Lower leg skin (tissue), 4 donors: ENCODE results near the gene TNNI3K. TPM values are rescaled to one million over a fixed set of nuclear protein-coding genes. Genes with fewer than 3 reads are reported as not detected.

Experiments
- DNase-seq, 2 donors: peaks; one replicate each; pipeline ENCODE4 v3.0.0-alpha.2; 2019; ENCODE audit warnings: low spot score in 2 of 2
- H3K4me3 ChIP-seq: fragments of 200-600 bp; sonication (generic); 2 replicates; pipeline ENCODE4 v1.5.1; 2017; ENCODE audit warnings: mild to moderate bottlenecking, low read depth; ENCODE audit not compliant: poor library complexity, severe bottlenecking
- CTCF ChIP-seq, 3 donors: fragments of 450-650 bp; IDR thresholded peaks; one replicate each; pipeline ENCODE4 v1.5.1; 2016; ENCODE audit warnings: antibody characterized with exemption in 3 of 3, mild to moderate bottlenecking in 3 of 3, moderate library complexity in 2 of 3
- POLR2A ChIP-seq, 2 donors: fragments of 450-650 bp; IDR thresholded peaks; one replicate each; pipeline ENCODE4 v1.6.1; 2016 to 2017; ENCODE audit warnings: antibody characterized with exemption in 2 of 2, mild to moderate bottlenecking in 1 of 2, moderate library complexity in 1 of 2
- WGBS, 2 donors: methylation state at CpG; one replicate each; pipeline ENCODE4 v1.1.5; 2018; 5-methylcytosine and 5-hydroxymethylcytosine counted together
- intact Hi-C: fragments of 100-400 bp; cut with DNase I; formaldehyde crosslinking; loops from one replicate; pipeline ENCODE4 v1.15.0; 2023; ENCODE audit warnings: low total_unique reads
- total RNA-seq, 4 donors: library from RNA; depleted of rRNA; stranded (reverse); fragments of >200 nt; gene quantifications; one replicate each; pipeline ENCODE4 v1.1.0, GENCODE V29; 2016

Gene TNNI3K
- total RNA-seq, 4 donors from 2014 or later: 0.75 to 2.2 TPM; not detected in 2

GRCh38 chr1:74513411-74514300 lies 278.5 kb downstream of the TNNI3K start:
- intact Hi-C loops: no loop called here
- DNase-seq: no peak
- no peak overlapping the region for H3K4me3 ChIP-seq
- TF ChIP-seq POLR2A (IDR thresholded peaks at IDR 0.05) (no peak), CTCF (IDR thresholded peaks at IDR 0.05) (no peak)
- WGBS, 2 donors: 65 to 68% methylated on average over 8 of the region's 8 CpGs

GRCh38 chr1:74517599-74518051 lies 282.4 kb downstream of the TNNI3K start:
- no peak for TF ChIP-seq POLR2A (IDR thresholded peaks at IDR 0.05)
- TF ChIP-seq CTCF (IDR thresholded peaks at IDR 0.05): no peak
- no peak overlapping the region for H3K4me3 ChIP-seq
- WGBS, 2 donors: 81 to 88% methylated on average over 6 of the region's 6 CpGs
- intact Hi-C loops: no loop called here
- no peak for DNase-seq

- H3K4me3 ChIP-seq: no peak overlapping the region
- intact Hi-C loops: no loop called here
- WGBS, 2 donors: 35% methylated on average over 4 of the region's 4 CpGs
- DNase-seq: no peak
- TF ChIP-seq POLR2A (IDR thresholded peaks at IDR 0.05) (no peak), CTCF (IDR thresholded peaks at IDR 0.05) (no peak)
Measured at GRCh38 chr1:74522148-74522547, 287.0 kb downstream of the TNNI3K start.

GRCh38 chr1:74523873-74524480 lies 288.8 kb downstream of the TNNI3K start:
- TF ChIP-seq POLR2A (IDR thresholded peaks at IDR 0.05) (no peak), CTCF (IDR thresholded peaks at IDR 0.05) (no peak)
- intact Hi-C loops: no loop called here
- WGBS, 2 donors: 62 to 64% methylated on average over 2 of the region's 2 CpGs
- no peak overlapping the region for H3K4me3 ChIP-seq
- no peak for DNase-seq

- WGBS, 2 donors: 66 to 77% methylated on average over 2 of the region's 2 CpGs
- TF ChIP-seq CTCF (IDR thresholded peaks at IDR 0.05) (no peak), POLR2A (IDR thresholded peaks at IDR 0.05) (no peak)
- H3K4me3 ChIP-seq: no peak overlapping the region
- no peak for DNase-seq
- intact Hi-C loops: no loop called here
Measured at GRCh38 chr1:74526708-74527107, 291.5 kb downstream of the TNNI3K start.
